GM12872 (cell line): ENCODE measurements around the gene CIDEC.

Source experiments
- CTCF ChIP-seq: IDR thresholded peaks from 3 replicates; pipeline ENCODE4 v1.5.1; 2011; ENCODE audit warnings: low read depth, mild to moderate bottlenecking, low read length, moderate library complexity; ENCODE audit not compliant: insufficient read depth

CIDEC gene

GRCh38 chr3:9820946-9821345 is 59.1 kb downstream of the CIDEC start:
- 0 out of 3 replicates have a peak, but pooled peaks have one; percentile 21 for TF ChIP-seq CTCF

- TF ChIP-seq CTCF, result no peak
These were observed 59.5 kb downstream of the CIDEC start for GRCh38 chr3:9820543-9820942.

GRCh38 chr3:9818666-9819335 is 61.3 kb downstream of the CIDEC start:
- no peak for TF ChIP-seq CTCF

GRCh38 chr3:9817436-9817835 is 62.6 kb downstream of the CIDEC start:
- no peak for TF ChIP-seq CTCF
